Esophagus mucosa (tissue), 1 donor: ENCODE measurements around the gene PIBF1. TPM values are rescaled to one million over a fixed set of nuclear protein-coding genes. Genes with fewer than 3 reads are reported as not detected.
"Not testable (repeated sequence)": the region's sequence is repeated elsewhere in the genome, so short reads cannot be mapped to it uniquely, and the experiment has no call there.

Source experiments
- ATAC-seq: fragments of 200-7000 bp; cut with Tn5 transposase; one replicate; pipeline ENCODE4 v1.9.1; 2020
- total RNA-seq: library from RNA; stranded (reverse); gene quantifications from one replicate; pipeline ENCODE4 v1.2.4, GENCODE V29; 2023
- donor health status: DM: yes; HTN: yes; CAD: no.

Gene PIBF1
- total RNA-seq = 6.5 TPM

GRCh38 chr13:72781451-72782439 is at the start of gene PIBF1, which contains the start of gene DIS3:
Gene PIBF1 (plus strand): TSS chr13:72782133. CDS start chr13:72783470, 1,337 bp downstream.
Gene DIS3 (minus strand): TSS chr13:72781900. CDS start chr13:72781832, 68 bp downstream.
- ATAC-seq = peak; percentile 100

DNA sequence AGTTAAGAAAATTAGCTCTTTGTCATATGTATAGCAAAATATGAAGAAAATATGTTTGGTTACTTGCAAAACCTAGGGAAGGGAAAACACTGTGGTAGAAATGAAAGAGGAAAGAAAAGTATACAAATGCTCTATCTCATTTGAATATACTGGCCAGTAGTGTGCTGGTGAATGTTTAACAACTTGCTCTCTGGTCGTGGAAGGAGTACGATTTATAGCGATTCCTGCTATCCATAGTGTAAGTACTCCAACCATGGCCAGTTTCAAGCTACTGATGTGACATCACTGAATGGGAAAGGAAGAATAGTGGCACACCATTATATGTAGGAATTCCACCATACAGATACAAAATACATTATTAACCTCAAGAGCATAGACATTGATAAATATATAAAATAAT is 44.9 kb upstream of the PIBF1 start:
- ATAC-seq = no peak

DNA sequence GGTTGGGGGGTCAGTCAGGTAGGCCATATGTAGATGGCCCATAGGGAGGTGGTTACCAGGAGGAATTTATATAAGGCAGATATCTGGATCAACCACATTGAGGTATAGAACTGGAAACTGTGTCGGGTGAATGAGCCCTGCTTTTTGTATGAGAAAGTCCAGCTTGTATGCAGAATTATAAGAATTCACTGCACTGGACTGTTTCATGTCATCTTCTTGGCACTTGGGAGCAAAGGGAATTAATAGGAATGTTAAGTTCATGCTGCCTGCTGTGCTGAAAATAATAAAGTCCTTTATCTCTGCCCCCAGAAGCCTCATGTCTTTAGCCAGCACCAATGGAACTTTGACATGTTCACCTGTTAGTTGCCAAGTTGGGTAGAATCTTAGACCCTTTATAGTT is 41.9 kb upstream of the PIBF1 start:
- ATAC-seq = no peak

GRCh38 chr13:72745260-72745659 is 36.7 kb upstream of the PIBF1 start:
- no peak for ATAC-seq

GRCh38 chr13:72751220-72751619 is 30.7 kb upstream of the PIBF1 start:
- no peak for ATAC-seq

- no peak for ATAC-seq
Observed at GRCh38 chr13:72754111-72754510, 27.8 kb upstream of the PIBF1 start.

DNA sequence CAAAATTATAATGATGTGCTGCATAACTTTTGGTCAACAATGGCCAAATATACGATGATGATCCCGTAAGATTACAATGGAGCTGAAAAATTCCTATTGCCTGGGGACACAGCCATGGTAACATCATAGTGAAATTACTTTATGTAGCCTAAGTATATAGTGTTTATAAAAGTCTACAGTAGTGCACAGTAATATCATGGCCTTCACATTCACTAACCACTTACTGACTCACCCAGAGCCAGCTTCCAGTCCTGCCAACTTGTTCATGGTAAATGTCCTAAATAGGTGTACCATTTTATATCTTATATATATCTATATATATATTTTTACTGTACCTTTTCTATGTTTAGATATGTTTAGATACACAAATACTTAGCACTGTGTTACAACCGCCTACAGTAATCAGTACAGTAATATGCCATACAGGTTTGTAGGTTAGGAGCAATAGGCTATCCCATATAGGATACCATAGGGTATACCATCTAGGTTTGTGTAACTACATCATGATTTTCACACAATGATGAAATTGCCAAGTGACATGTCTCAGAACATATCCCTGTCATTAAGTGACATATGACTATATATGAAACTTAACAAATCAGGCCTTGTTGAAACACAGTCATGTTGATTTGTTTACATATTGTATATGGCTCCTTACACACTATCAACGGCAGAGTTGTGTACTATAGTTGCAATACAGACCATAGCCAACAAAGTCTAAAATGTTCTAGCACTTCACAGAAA is 24.0 kb upstream of the PIBF1 start:
- ATAC-seq = no peak

DNA sequence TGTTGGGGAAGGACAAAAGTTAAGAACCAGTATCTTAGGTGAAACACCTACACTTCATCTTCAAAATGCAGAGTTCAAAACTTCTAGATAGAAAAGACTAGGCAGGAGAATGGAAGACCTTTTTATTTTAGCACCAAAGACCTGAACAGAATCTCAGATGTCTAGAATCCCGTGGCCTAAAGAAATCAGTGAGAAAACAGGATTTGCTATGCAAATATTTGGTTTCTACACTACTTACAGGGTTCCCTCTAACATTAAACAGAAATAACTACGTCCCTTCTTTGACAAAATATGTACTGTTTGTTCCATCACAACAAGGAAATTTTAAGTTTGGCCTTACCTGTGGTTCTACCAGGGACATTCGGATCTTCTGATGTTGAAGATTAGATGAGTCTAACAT is 21.7 kb upstream of the PIBF1 start:
- no peak for ATAC-seq

DNA sequence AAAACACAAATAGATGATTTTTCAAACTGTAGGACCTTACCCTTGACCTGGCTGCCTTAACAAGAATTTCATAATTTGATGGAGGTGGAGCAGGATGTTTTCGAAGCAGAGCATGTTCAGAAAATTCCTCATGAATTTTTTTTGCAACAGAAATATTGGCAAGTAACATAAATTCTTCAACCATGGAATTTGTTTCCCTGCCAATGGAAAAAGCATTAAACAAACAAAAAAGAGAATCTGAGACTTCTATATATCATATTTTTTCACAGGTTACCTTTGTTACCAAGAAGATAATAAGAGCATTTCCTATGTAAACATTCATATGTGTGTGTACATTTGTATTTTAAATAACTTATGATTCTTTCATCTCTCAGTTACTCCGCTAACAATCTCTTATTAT is 18.5 kb upstream of the PIBF1 start:
- no peak for ATAC-seq

DNA sequence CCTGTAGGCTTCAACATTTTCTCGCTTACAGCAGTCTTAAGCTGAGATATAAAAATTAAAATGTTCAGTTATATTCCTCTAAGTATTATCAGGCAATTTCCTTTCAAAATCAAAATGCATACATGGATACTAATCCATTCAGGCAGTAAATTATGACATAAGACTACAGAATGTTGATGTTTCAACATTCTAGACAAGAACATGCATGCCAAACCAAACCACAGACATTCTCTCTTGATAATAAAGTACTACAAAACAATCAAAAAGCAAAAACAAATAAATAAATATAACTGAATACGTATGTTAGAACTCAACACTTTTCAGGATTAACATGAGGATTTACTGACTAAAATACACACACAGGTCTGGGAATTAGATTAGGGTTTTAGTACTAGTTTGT is 7.9 kb upstream of the PIBF1 start:
- no peak for ATAC-seq

DNA sequence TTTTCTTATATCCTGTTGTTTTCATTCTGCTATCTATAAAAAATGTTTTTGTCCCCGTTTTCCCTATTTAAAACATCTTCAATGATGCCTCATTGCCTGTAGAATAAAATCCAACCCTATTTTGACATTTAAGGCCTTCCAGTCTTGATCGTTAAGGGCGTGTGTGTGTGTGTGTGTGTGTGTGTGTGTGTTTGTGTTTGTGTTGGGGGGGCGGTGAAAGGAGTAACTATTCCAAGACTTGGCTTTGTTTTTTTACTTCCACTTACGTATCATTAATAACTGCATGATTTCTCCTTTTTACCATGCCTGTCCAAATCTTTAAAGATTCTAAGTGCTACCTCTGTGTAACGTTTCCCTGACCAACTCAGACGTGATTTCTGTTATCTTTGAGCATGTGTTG is 784 bp downstream of the PIBF1 start:
- ATAC-seq = no peak

GRCh38 chr13:72784679-72785078 is 2.7 kb downstream of the PIBF1 start:
- ATAC-seq = not testable (repeated sequence)

GRCh38 chr13:72788831-72789230 is 6.9 kb downstream of the PIBF1 start:
- no peak for ATAC-seq

DNA sequence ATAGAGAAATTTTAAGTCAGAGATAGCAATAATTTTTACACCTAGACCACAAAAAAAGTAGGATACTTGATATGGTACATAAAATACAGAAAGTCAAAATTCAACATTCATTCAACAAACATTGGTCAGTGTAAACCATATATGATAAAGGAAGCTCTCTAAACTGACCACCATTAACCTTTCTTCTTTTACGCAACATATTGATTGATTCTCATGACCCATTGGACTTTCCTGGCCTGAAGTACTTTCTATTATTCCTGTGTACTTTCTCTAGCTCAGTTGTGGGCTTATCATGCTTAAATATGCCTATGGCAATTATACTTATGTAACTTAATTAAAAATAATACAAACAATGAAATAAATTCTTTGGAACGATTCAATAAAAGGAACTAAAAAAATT is 10.7 kb downstream of the PIBF1 start:
- ATAC-seq = no peak

- ATAC-seq = no peak
Observed at GRCh38 chr13:72798817-72799216, 16.9 kb downstream of the PIBF1 start.

- ATAC-seq = no peak
Observed at GRCh38 chr13:72804301-72804700, 22.4 kb downstream of the PIBF1 start.

DNA sequence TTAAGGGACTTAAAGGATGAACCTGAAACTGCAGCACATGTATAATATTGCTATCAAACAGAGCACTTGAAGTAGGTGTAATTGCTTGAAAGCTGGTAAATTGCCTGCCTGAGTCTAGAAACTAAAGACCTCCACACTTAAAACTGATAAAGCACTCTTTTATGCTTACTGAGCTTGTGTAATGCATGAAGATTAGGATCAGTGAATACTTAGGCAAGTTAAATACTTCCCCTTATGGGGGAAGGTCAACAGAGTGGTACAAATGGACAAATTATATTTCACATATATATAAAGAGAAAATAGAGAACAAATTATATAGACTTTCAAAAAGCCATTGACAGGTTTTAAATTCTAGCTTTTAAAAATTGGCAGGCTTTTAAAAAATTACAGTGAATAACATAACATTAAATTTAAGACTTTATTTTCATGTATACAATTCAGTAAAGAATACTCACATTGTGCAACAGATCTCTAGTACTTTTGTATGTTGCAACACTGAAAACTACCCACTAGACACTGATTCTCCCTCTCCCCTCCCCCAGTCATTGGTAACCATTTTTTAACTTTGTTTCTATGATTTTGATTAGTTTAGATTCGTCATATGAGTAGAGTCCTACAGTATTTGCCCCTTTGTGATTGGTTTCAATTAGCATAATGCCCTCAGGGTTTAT is 23.9 kb downstream of the PIBF1 start:
- ATAC-seq = no peak

- ATAC-seq = not testable (repeated sequence)
Observed at GRCh38 chr13:72806514-72806913, 24.6 kb downstream of the PIBF1 start.

GRCh38 chr13:72808917-72809500 is 27.1 kb downstream of the PIBF1 start:
- no peak for ATAC-seq

DNA sequence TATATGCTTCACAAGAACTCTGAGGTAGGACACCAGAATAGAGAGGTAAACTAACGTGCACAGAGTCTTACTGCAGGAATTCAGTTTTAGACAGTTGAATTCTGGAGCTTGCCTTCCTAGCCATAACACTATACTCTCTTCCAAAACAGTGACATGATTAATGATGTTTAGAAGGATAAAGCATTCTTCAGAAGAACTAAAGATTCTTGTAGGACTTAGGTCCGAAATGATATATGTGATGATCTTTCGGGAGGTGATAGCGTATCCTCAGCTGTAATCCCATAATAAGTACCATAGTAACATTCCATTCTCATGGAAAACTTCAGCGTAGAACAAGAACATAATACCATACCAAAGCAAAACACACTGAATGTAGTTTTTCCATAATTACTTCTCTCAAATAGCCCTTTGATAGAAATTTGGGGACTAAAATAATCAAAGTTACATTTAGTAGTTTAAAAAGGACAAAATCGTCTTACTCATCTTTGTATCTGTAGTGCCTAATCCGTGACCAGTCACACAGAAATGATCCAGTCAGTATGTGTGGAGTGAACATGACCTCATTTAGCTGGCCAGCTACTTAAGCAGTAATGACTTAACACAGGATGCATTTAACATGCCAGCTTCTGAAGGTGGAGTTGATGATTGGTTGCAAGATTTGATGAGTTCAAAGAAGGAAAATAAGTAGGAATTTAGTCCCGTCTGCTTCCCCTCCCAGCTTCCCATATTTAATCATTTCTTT is 38.4 kb downstream of the PIBF1 start:
- no peak for ATAC-seq

- no peak for ATAC-seq
Observed at GRCh38 chr13:72820898-72821279, 39.0 kb downstream of the PIBF1 start.

DNA sequence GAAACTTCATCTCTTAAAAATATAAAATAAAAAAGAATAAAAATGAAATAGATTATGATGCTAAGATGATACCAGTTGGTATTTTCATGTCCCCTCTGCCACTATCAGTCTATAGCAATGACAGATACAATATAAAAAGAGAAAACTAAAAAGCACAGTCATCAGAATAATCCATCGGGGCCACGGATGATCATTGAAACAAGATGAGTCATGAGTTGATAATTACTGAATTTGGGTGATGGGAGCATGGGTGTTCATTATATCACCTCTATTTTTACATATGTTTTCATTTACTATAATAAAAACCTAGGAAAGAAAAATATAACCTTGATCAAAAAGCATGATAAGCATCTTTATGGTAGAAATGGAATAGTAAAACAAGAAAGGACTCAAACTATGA is 41.1 kb downstream of the PIBF1 start:
- no peak for ATAC-seq
